ENCODE results near the gene ADAM10.

GRCh38 chr15:58549013-58549784 is 200.3 kb downstream of the ADAM10 start:
- TF ChIP-seq CTCF (IDR thresholded peaks at IDR 0.05) (no peak), POLR2A (IDR thresholded peaks at IDR 0.05) (no peak)
